GM12878 (cell line): Measurements from ENCODE around the gene NTM. TPM values are rescaled to one million over a fixed set of nuclear protein-coding genes. Genes with fewer than 3 reads are reported as not detected.

Experiments used
- ATAC-seq: fragments of 200-7000 bp; cut with Tn5 transposase; 3 replicates; pipeline ENCODE4 v1.9.1; 2020; ENCODE audit warnings: mild to moderate bottlenecking, moderate library complexity
- BruUV-seq: library from RNA; stranded (reverse); fragments of 400-500 nt; replicated peaks from 2 replicates; lab custom pipeline; 2021; lab: Mats Ljungman, UMichigan
- CTCF ChIA-PET: fragments of 300-600 bp; sonication (Branson Sonifier 250); formaldehyde crosslinking; extraction: SDS; loops from one replicate; lab custom pipeline; 2021; ENCODE audit warnings: inconsistent platforms; lab: Yijun Ruan, JAX
- POLR2A ChIA-PET: fragments of 350-600 bp; formaldehyde crosslinking; extraction: SDS; loops from one replicate; lab custom pipeline; 2021; ENCODE audit warnings: inconsistent platforms; lab: Charles Lee
- RAD21 ChIA-PET: fragments of 300-600 bp; sonication (Branson Sonifier 250); formaldehyde crosslinking; loops from one replicate; lab custom pipeline; 2023; ENCODE audit warnings: antibody characterized with exemption; ENCODE audit not compliant: unreplicated experiment; lab: Charles Lee
- SMC1A ChIA-PET: fragments of 300-600 bp; sonication (Branson Sonifier 250); formaldehyde crosslinking; loops from one replicate; lab custom pipeline; 2023; ENCODE audit not compliant: unreplicated experiment, uncharacterized antibody; lab: Charles Lee
- DNase-seq: peaks from one replicate; pipeline ENCODE4 v3.0.0-alpha.2; 2011; ENCODE audit warnings: low read depth, low spot score
- FAIRE-seq: peaks from 3 replicates; lab custom pipeline; 2011; peaks lifted over from hg19 to GRCh38; lab: Jason Lieb, UNC
- H2AFZ ChIP-seq: 2 replicates; pipeline ENCODE4 v1.6.0; 2011; ENCODE audit warnings: low read depth, low read length, control low read depth; ENCODE audit not compliant: control insufficient read depth
- H3K27ac ChIP-seq: 2 replicates; pipeline ENCODE4 v1.5.1; 2011; ENCODE audit warnings: control low read depth; ENCODE audit not compliant: control insufficient read depth, insufficient read depth
- H3K27me3 ChIP-seq, 2 experiments: replicated peaks in 1 of 2; 2 replicates each; pipeline versions ENCODE4 v1.6.0 to v1.6.1; 2011; ENCODE audit warnings: low read length in 1 of 2; ENCODE audit not compliant: control insufficient read depth in 2 of 2, insufficient read depth in 2 of 2
- H3K36me3 ChIP-seq, 2 experiments: 2 replicates each; pipeline ENCODE4 v1.5.1; 2011; ENCODE audit warnings: low read length in 1 of 2; ENCODE audit not compliant: control insufficient read depth in 2 of 2, insufficient read depth in 2 of 2
- H3K4me1 ChIP-seq: 2 replicates; pipeline ENCODE4 v1.6.1; 2011; ENCODE audit warnings: mild to moderate bottlenecking, low read length, moderate library complexity, mixed read lengths; ENCODE audit not compliant: control insufficient read depth, insufficient read depth
- H3K4me2 ChIP-seq: 2 replicates; pipeline ENCODE4 v1.6.0; 2011; ENCODE audit warnings: control low read depth; ENCODE audit not compliant: control insufficient read depth, insufficient read depth
- H3K4me3 ChIP-seq: fragments of 200-600 bp; sonication (generic); 2 replicates; pipeline ENCODE4 v1.5.1; 2016
- H3K79me2 ChIP-seq: 2 replicates; pipeline ENCODE4 v1.6.0; 2011; ENCODE audit warnings: low read length; ENCODE audit not compliant: control insufficient read depth, insufficient read depth
- H3K9ac ChIP-seq: 2 replicates; pipeline ENCODE4 v1.8.0; 2011; ENCODE audit warnings: low read length, control low read depth, mixed read lengths; ENCODE audit not compliant: control insufficient read depth, insufficient read depth
- H3K9me3 ChIP-seq: replicated peaks from 3 replicates; pipeline ENCODE4 v1.5.1; 2011; ENCODE audit warnings: mild to moderate bottlenecking, low read length; ENCODE audit not compliant: control insufficient read depth, insufficient read depth
- H4K20me1 ChIP-seq: 2 replicates; pipeline ENCODE4 v1.6.0; 2011; ENCODE audit not compliant: control insufficient read depth, insufficient read depth
- EED ChIP-seq: sonication (generic); IDR thresholded peaks from 2 replicates; pipeline ENCODE4 v1.6.1; 2016; ENCODE audit warnings: antibody characterized with exemption, low read depth
- NR2C1 ChIP-seq: fragments of 450-650 bp; IDR thresholded peaks from 2 replicates; pipeline ENCODE4 v1.6.1; 2017; ENCODE audit warnings: antibody characterized with exemption, mild to moderate bottlenecking, moderate library complexity
- PAX8 ChIP-seq: fragments of 450-650 bp; IDR thresholded peaks from 2 replicates; pipeline ENCODE4 v1.6.1; 2017; ENCODE audit warnings: mild to moderate bottlenecking, moderate library complexity
- RBBP5 ChIP-seq: fragments of 200-600 bp; sonication (generic); conservative IDR thresholded peaks from 2 replicates; pipeline ENCODE4 v1.6.1; 2016
- RCOR1 ChIP-seq: conservative IDR thresholded peaks from 2 replicates; pipeline ENCODE4 v1.6.1; 2012; ENCODE audit warnings: low read depth, low read length, improper control_type of control experiment
- WGBS: methylation state at CpG from one replicate; pipeline ENCODE4 v1.1.6; 2016; ENCODE audit warnings: low lambda C conversion rate; ENCODE audit not compliant: insufficient replicate concordance, insufficient coverage; ENCODE audit errors: missing lambda C conversion rate; 5-methylcytosine and 5-hydroxymethylcytosine counted together
- in situ Hi-C: fragments of 300-500 bp; cut with MboI; formaldehyde crosslinking; loops from 9 replicates; pipeline ENCODE4 v1.14.3; 2018; ENCODE audit warnings: mixed read lengths
- intact Hi-C: fragments of 100-400 bp; cut with micrococcal nuclease; formaldehyde crosslinking; loops from one replicate; pipeline ENCODE4 v1.14.2; 2022; ENCODE audit not compliant: unreplicated experiment
- polyA plus RNA-seq, 11 experiments: library from polyadenylated mRNA; depleted of rRNA in 4 of 11; unstranded in 6 of 11; stranded (reverse) in 5 of 11; fragments of >200 nt; fragmentation: Nextera tagmentation in 4 of 11; fragmentation: Illumina TruSeq in 1 of 11; extraction: Ambion mirVana in 4 of 11; extraction: Trizol in 1 of 11; gene quantifications; 1 replicate in 1 of 11; 2 replicates in 10 of 11; pipeline versions ENCODE4 v1.2.1 to v1.2.3, GENCODE V29; 2011 to 2016; ENCODE audit warnings: inconsistent platforms in 2 of 11, missing spikeins in 2 of 11, low read depth in 1 of 11
- total RNA-seq, 4 experiments: library from RNA; depleted of rRNA in 3 of 4; stranded (reverse); fragments of >200 nt in 3 of 4; fragmentation: Illumina TruSeq in 1 of 4; extraction: Trizol in 1 of 4; gene quantifications; 2 replicates each; pipeline versions ENCODE4 v1.2.1 to v1.2.3, GENCODE V29; 2013 to 2021
- TF ChIP-seq, protein P1 (sequence below): IDR thresholded peaks from 2 replicates; pipeline ENCODE4 v1.6.1; 2012; ENCODE audit warnings: improper control_type of control experiment, low read depth, low read length; ENCODE audit not compliant: insufficient replicate concordance
- TF ChIP-seq, protein P2 (sequence below): fragments of 450-650 bp; IDR thresholded peaks from 2 replicates; pipeline ENCODE4 v1.6.1; 2016; ENCODE audit warnings: mild to moderate bottlenecking

The NTM gene
- total and polyA plus RNA-seq, 10 of the 15 experiments (the other 5 are each of a cell fraction or from before 2014, with no cell fraction given): not detected

DNA sequence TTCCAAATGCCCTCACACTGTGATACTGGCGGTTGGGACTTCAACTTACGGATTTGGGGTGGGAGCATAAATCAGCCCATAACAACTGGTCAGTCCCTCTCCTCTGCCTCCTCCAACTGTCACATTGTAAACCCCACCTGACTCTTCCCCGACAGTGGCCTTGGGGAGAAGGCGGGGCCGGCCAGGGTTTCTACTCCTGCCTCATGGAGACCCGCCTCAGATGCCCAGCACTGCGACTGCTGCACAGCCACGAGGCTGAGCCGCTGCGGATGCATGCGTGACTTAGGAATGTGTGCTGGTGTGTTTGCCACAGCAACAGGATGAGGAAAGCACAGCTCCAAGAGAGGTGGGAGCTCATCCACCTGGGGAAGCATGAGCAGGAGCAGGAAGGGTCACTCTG is 914.2 kb downstream of the NTM start:
- ChIA-PET CTCF (no interaction called here), SMC1A (no interaction called here), RAD21 (interaction anchor here (0.6 kb wide), 1 partner anchor 284 kb away, joined by 3 read pairs; no protein-coding TSS in a partner anchor), POLR2A (no interaction called here)
- Histone ChIP-seq H3K4me1 (no peaks in the 10 kb centered on the region), H3K4me2 (no peak overlapping the region), H3K9me3 (no peaks in the 10 kb centered on the region), H3K27ac (no peak overlapping the region), H3K36me3 (no peaks in the 10 kb centered on the region), H2AFZ (no peak overlapping the region), H3K9ac (no peak overlapping the region), H3K27me3 (peaks cover 0 to 3% of the 10 kb centered on the region in 2 experiments; a peak in 1 of 4 replicates), H3K4me3 (no peak overlapping the region), H4K20me1 (no peaks in the 10 kb centered on the region), H3K79me2 (no peaks in the 10 kb centered on the region)
- BruUV-seq: no TSS peak
- ATAC-seq (no peak), DNase-seq (no peak), FAIRE-seq (no peak)
- TF ChIP-seq NR2C1: no peak
- no peak for TF ChIP-seq RBBP5
- no peak for TF ChIP-seq RCOR1
- no peak for TF ChIP-seq EED
- TF ChIP-seq PAX8: no peak
- TF ChIP-seq, protein P1, sequence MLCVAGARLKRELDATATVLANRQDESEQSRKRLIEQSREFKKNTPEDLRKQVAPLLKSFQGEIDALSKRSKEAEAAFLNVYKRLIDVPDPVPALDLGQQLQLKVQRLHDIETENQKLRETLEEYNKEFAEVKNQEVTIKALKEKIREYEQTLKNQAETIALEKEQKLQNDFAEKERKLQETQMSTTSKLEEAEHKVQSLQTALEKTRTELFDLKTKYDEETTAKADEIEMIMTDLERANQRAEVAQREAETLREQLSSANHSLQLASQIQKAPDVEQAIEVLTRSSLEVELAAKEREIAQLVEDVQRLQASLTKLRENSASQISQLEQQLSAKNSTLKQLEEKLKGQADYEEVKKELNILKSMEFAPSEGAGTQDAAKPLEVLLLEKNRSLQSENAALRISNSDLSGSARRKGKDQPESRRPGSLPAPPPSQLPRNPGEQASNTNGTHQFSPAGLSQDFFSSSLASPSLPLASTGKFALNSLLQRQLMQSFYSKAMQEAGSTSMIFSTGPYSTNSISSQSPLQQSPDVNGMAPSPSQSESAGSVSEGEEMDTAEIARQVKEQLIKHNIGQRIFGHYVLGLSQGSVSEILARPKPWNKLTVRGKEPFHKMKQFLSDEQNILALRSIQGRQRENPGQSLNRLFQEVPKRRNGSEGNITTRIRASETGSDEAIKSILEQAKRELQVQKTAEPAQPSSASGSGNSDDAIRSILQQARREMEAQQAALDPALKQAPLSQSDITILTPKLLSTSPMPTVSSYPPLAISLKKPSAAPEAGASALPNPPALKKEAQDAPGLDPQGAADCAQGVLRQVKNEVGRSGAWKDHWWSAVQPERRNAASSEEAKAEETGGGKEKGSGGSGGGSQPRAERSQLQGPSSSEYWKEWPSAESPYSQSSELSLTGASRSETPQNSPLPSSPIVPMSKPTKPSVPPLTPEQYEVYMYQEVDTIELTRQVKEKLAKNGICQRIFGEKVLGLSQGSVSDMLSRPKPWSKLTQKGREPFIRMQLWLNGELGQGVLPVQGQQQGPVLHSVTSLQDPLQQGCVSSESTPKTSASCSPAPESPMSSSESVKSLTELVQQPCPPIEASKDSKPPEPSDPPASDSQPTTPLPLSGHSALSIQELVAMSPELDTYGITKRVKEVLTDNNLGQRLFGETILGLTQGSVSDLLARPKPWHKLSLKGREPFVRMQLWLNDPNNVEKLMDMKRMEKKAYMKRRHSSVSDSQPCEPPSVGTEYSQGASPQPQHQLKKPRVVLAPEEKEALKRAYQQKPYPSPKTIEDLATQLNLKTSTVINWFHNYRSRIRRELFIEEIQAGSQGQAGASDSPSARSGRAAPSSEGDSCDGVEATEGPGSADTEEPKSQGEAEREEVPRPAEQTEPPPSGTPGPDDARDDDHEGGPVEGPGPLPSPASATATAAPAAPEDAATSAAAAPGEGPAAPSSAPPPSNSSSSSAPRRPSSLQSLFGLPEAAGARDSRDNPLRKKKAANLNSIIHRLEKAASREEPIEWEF: no peak
- TF ChIP-seq, protein P2, sequence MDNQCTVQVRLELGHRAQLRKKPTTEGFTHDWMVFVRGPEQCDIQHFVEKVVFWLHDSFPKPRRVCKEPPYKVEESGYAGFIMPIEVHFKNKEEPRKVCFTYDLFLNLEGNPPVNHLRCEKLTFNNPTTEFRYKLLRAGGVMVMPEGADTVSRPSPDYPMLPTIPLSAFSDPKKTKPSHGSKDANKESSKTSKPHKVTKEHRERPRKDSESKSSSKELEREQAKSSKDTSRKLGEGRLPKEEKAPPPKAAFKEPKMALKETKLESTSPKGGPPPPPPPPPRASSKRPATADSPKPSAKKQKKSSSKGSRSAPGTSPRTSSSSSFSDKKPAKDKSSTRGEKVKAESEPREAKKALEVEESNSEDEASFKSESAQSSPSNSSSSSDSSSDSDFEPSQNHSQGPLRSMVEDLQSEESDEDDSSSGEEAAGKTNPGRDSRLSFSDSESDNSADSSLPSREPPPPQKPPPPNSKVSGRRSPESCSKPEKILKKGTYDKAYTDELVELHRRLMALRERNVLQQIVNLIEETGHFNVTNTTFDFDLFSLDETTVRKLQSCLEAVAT: no peak
- intact Hi-C loops (no loop called here), in situ Hi-C loops (no loop called here)
- 42% methylated on average over 11 of the region's 11 CpGs for WGBS
